PC-3 (cell line): ENCODE measurements around the gene DISC1. TPM values are rescaled to one million over a fixed set of nuclear protein-coding genes. Genes with fewer than 3 reads are reported as not detected.

Experiments
- ATAC-seq: fragments of 200-7000 bp; cut with Tn5 transposase; 2 replicates; pipeline ENCODE4 v1.9.1; 2020; ENCODE audit warnings: mild to moderate bottlenecking, moderate library complexity
- BruUV-seq: library from RNA; stranded (reverse); fragments of 400-500 nt; replicated peaks from 2 replicates; lab custom pipeline; 2021; lab: Mats Ljungman, UMichigan
- CTCF ChIA-PET: fragments of 300-600 bp; sonication (Branson Sonifier 250); formaldehyde crosslinking; loops from one replicate; lab custom pipeline; 2022; ENCODE audit warnings: antibody characterized with exemption; lab: Charles Lee
- POLR2A ChIA-PET: fragments of 300-600 bp; sonication (Branson Sonifier 250); formaldehyde crosslinking; loops from one replicate; lab custom pipeline; 2022; ENCODE audit warnings: antibody characterized with exemption; ENCODE audit not compliant: unreplicated experiment; lab: Charles Lee
- DNase-seq: peaks from one replicate; pipeline ENCODE4 v3.0.0-alpha.2; 2015
- H2AFZ ChIP-seq: fragments of 300-600 bp; sonication (generic); 2 replicates; pipeline ENCODE4 v1.6.0; 2016; ENCODE audit warnings: antibody characterized with exemption, low read length
- H3F3A ChIP-seq: fragments of 300-600 bp; sonication (generic); one replicate; pipeline ENCODE4 v1.6.0; 2017; ENCODE audit warnings: antibody characterized with exemption, low read length, control low read depth, mild to moderate bottlenecking; ENCODE audit not compliant: unreplicated experiment
- H3K27ac ChIP-seq: fragments of 300-600 bp; sonication (generic); 2 replicates; pipeline ENCODE4 v1.5.1; 2016; ENCODE audit warnings: mild to moderate bottlenecking, low read length
- H3K27me3 ChIP-seq: fragments of 300-600 bp; sonication (generic); 2 replicates; pipeline ENCODE4 v1.6.1; 2016; ENCODE audit warnings: low read length, mixed read lengths
- H3K36me3 ChIP-seq: fragments of 300-600 bp; sonication (generic); 2 replicates; pipeline ENCODE4 v1.6.1; 2016; ENCODE audit warnings: low read depth, mixed run types, low read length, mixed read lengths
- H3K4me1 ChIP-seq: fragments of 300-600 bp; sonication (generic); 2 replicates; pipeline ENCODE4 v1.5.1; 2016; ENCODE audit warnings: low read length; ENCODE audit not compliant: insufficient read depth
- H3K4me2 ChIP-seq: fragments of 300-600 bp; sonication (generic); 2 replicates; pipeline ENCODE4 v1.6.0; 2016; ENCODE audit warnings: low read length
- H3K4me3 ChIP-seq: fragments of 300-600 bp; sonication (generic); 2 replicates; pipeline ENCODE4 v1.5.1; 2016; ENCODE audit warnings: mild to moderate bottlenecking, low read length, mixed read lengths
- H3K79me2 ChIP-seq: fragments of 300-600 bp; sonication (generic); 2 replicates; pipeline ENCODE4 v1.6.1; 2017; ENCODE audit warnings: low read length, mixed read lengths
- H3K9ac ChIP-seq: fragments of 300-600 bp; sonication (generic); 2 replicates; pipeline ENCODE4 v1.6.0; 2016; ENCODE audit warnings: mild to moderate bottlenecking, low read length
- H3K9me2 ChIP-seq: fragments of 300-600 bp; sonication (generic); replicated peaks from 2 replicates; pipeline ENCODE4 v1.6.1; 2016; ENCODE audit warnings: mixed run types, low read length, mixed read lengths
- H3K9me3 ChIP-seq: fragments of 300-600 bp; sonication (generic); 2 replicates; pipeline ENCODE4 v1.6.1; 2016; ENCODE audit warnings: low read length, mixed read lengths
- H4K20me1 ChIP-seq: fragments of 300-600 bp; sonication (generic); 2 replicates; pipeline ENCODE4 v1.6.1; 2016; ENCODE audit warnings: low read length, mixed read lengths
- CTCF ChIP-seq: fragments of 300-600 bp; sonication (generic); conservative IDR thresholded peaks from 2 replicates; pipeline ENCODE4 v1.5.1; 2017; ENCODE audit warnings: antibody characterized with exemption, low read depth, mild to moderate bottlenecking, low read length
- EZH2 ChIP-seq: fragments of 300-600 bp; sonication (generic); IDR thresholded peaks from one replicate; pipeline ENCODE4 v1.6.1; 2017; ENCODE audit warnings: antibody characterized with exemption, mild to moderate bottlenecking, low read length; ENCODE audit not compliant: unreplicated experiment
- EZH2phosphoT487 ChIP-seq: fragments of 300-600 bp; sonication (generic); IDR thresholded peaks from 2 replicates; pipeline ENCODE4 v1.6.1; 2018; ENCODE audit warnings: mild to moderate bottlenecking, antibody characterized with exemption, low read length, borderline replicate concordance
- intact Hi-C: fragments of 100-400 bp; cut with micrococcal nuclease; formaldehyde crosslinking; loops from 2 replicates; pipeline ENCODE4 v1.9.0; 2023
- total RNA-seq: library from RNA; depleted of rRNA; stranded (reverse); fragments of >200 nt; gene quantifications from 2 replicates; pipeline ENCODE4 v1.2.3, GENCODE V29; 2014

DISC1 gene
- total RNA-seq, 1 experiment from 2014 or later, result 3.4 TPM

- Histone ChIP-seq H3K9ac (no peak overlapping the region), H3K36me3 (no peaks in the 10 kb centered on the region), H3K27ac (no peak overlapping the region), H4K20me1 (no peaks in the 10 kb centered on the region), H3K4me1 (peaks cover 19% of the 10 kb centered on the region), H3F3A (no peaks in the 10 kb centered on the region), H3K9me3 (no peaks in the 10 kb centered on the region), H3K9me2 (no peaks in the 10 kb centered on the region), H3K4me2 (no peak overlapping the region), H2AFZ (no peak overlapping the region), H3K27me3 (no peaks in the 10 kb centered on the region), H3K4me3 (no peak overlapping the region), H3K79me2 (no peaks in the 10 kb centered on the region)
- TF ChIP-seq CTCF (no peak), EZH2phosphoT487 (no peak), EZH2 (no peak)
- intact Hi-C loops, result no loop called here
- ATAC-seq, result no peak
- ChIA-PET POLR2A (no interaction called here), CTCF (no interaction called here)
- no TSS peak for BruUV-seq
- DNase-seq, result no peak
Measured at GRCh38 chr1:231810415-231810814, 183.8 kb downstream of the DISC1 start.

- intact Hi-C loops, result no loop called here
- Histone ChIP-seq H3K27ac (no peak overlapping the region), H3K36me3 (no peaks in the 10 kb centered on the region), H3K4me3 (no peak overlapping the region), H3K9me3 (no peaks in the 10 kb centered on the region), H2AFZ (no peak overlapping the region), H3K9me2 (no peaks in the 10 kb centered on the region), H4K20me1 (no peaks in the 10 kb centered on the region), H3K27me3 (no peaks in the 10 kb centered on the region), H3K4me1 (peaks cover 12% of the 10 kb centered on the region), H3F3A (no peaks in the 10 kb centered on the region), H3K4me2 (no peak overlapping the region), H3K9ac (no peak overlapping the region), H3K79me2 (no peaks in the 10 kb centered on the region)
- TF ChIP-seq EZH2phosphoT487, result no peak
- no peak for TF ChIP-seq EZH2
- TF ChIP-seq CTCF, result no peak
- BruUV-seq, result no TSS peak
- ChIA-PET POLR2A (no interaction called here), CTCF (no interaction called here)
- ATAC-seq (no peak), DNase-seq (no peak)
Measured at GRCh38 chr1:231814021-231814420, 187.4 kb downstream of the DISC1 start.

- CTCF ChIA-PET, result no interaction called here
- Histone ChIP-seq H3K79me2 (no peaks in the 10 kb centered on the region), H4K20me1 (no peaks in the 10 kb centered on the region), H3F3A (no peaks in the 10 kb centered on the region), H3K27ac (no peak overlapping the region), H3K9me2 (no peaks in the 10 kb centered on the region), H3K4me1 (peaks cover 7% of the 10 kb centered on the region), H3K4me3 (no peak overlapping the region), H3K9me3 (no peaks in the 10 kb centered on the region), H3K36me3 (no peaks in the 10 kb centered on the region), H3K9ac (no peak overlapping the region), H2AFZ (no peak overlapping the region), H3K27me3 (no peaks in the 10 kb centered on the region), H3K4me2 (no peak overlapping the region)
- ATAC-seq (no peak), DNase-seq (no peak)
- TF ChIP-seq CTCF (no peak), EZH2phosphoT487 (no peak), EZH2 (no peak)
- intact Hi-C loops, result no loop called here
- POLR2A ChIA-PET, result no interaction called here
- BruUV-seq, result no TSS peak
Measured at GRCh38 chr1:231814521-231814920, 187.9 kb downstream of the DISC1 start.
